Endothelial cell of umbilical vein (primary cell): ENCODE data around the gene PSMB9. TPM values are rescaled to one million over a fixed set of nuclear protein-coding genes. Genes with fewer than 3 reads are reported as not detected.

Experiments used
- BruUV-seq: library from RNA; stranded (reverse); fragments of 400-500 nt; replicated peaks from 2 replicates; lab custom pipeline; 2021; lab: Mats Ljungman, UMichigan
- CTCF ChIA-PET: fragments of 300-600, 350-600 bp; sonication (Branson Sonifier 250); formaldehyde crosslinking; loops from one replicate; lab custom pipeline; 2021; ENCODE audit warnings: antibody characterized with exemption, inconsistent platforms; lab: Charles Lee
- POLR2A ChIA-PET: fragments of 300-600, 350-600 bp; sonication (Branson Sonifier 250); formaldehyde crosslinking; loops from one replicate; lab custom pipeline; 2021; ENCODE audit warnings: antibody characterized with exemption, inconsistent platforms; lab: Charles Lee
- DNase-seq: peaks from one replicate; pipeline ENCODE4 v3.0.0-alpha.2; 2011; ENCODE audit warnings: low read depth, low spot score
- FAIRE-seq: peaks from 2 replicates; lab custom pipeline; 2011; peaks lifted over from hg19 to GRCh38; lab: Jason Lieb, UNC
- H2AFZ ChIP-seq: 2 replicates; pipeline ENCODE4 v1.6.0; 2012; ENCODE audit warnings: low read depth, low read length, control low read depth, inconsistent platforms
- H3K27ac ChIP-seq: 2 replicates; pipeline ENCODE4 v1.5.1; 2011; ENCODE audit warnings: low read depth, mild to moderate bottlenecking, control low read depth, low read length, moderate library complexity; ENCODE audit not compliant: insufficient read depth
- H3K27me3 ChIP-seq, 2 experiments: 2 replicates each; pipeline versions ENCODE4 v1.6.0 to v1.6.1; 2011; ENCODE audit warnings: low read length in 2 of 2, mixed read lengths in 1 of 2; ENCODE audit not compliant: control insufficient read depth in 2 of 2, insufficient read depth in 2 of 2
- H3K36me3 ChIP-seq, 2 experiments: 2 replicates in 1 of 2; 3 replicates in 1 of 2; pipeline ENCODE4 v1.5.1; 2011; ENCODE audit warnings: low read length in 2 of 2, mild to moderate bottlenecking in 1 of 2, moderate library complexity in 1 of 2; ENCODE audit not compliant: control insufficient read depth in 2 of 2, insufficient read depth in 2 of 2; ENCODE audit errors: extremely low read depth in 1 of 2
- H3K4me1 ChIP-seq: 3 replicates; pipeline ENCODE4 v1.5.1; 2011; ENCODE audit warnings: mild to moderate bottlenecking, low read length; ENCODE audit not compliant: control insufficient read depth, insufficient read depth; ENCODE audit errors: extremely low read depth
- H3K4me2 ChIP-seq: 2 replicates; pipeline ENCODE4 v1.6.1; 2011; ENCODE audit warnings: low read length, control low read depth, mixed read lengths; ENCODE audit not compliant: insufficient read depth
- H3K4me3 ChIP-seq, 3 experiments: fragments of 200-600 bp in 1 of 3; sonication (generic), shearing (Covaris generic) in 1 of 3; replicated peaks in 1 of 3; 2 replicates each; pipeline ENCODE4 v1.5.1; 2011 to 2016; ENCODE audit warnings: control low read depth in 3 of 3, low read length in 3 of 3, mild to moderate bottlenecking in 2 of 3, inconsistent platforms in 1 of 3, low read depth in 1 of 3, moderate library complexity in 1 of 3; ENCODE audit not compliant: insufficient read depth in 1 of 3
- H3K79me2 ChIP-seq: 2 replicates; pipeline ENCODE4 v1.6.0; 2012; ENCODE audit warnings: low read length, inconsistent platforms; ENCODE audit not compliant: control insufficient read depth, insufficient read depth
- H3K9ac ChIP-seq: replicated peaks from 2 replicates; pipeline ENCODE3; 2011; ENCODE audit warnings: low read length, control low read depth; ENCODE audit not compliant: insufficient read depth; ENCODE audit errors: extremely low read depth
- H3K9me1 ChIP-seq: replicated peaks from 3 replicates; pipeline ENCODE4 v1.6.0; 2011; ENCODE audit warnings: mild to moderate bottlenecking, low read length; ENCODE audit not compliant: control insufficient read depth, insufficient read depth; ENCODE audit errors: extremely low read depth
- H3K9me3 ChIP-seq: replicated peaks from 2 replicates; pipeline ENCODE4 v1.5.1; 2012; ENCODE audit warnings: low read length, inconsistent platforms; ENCODE audit not compliant: control insufficient read depth, insufficient read depth
- H4K20me1 ChIP-seq: replicated peaks from 2 replicates; pipeline ENCODE3; 2011; ENCODE audit warnings: mild to moderate bottlenecking, low read length; ENCODE audit not compliant: control insufficient read depth, insufficient read depth; ENCODE audit errors: extremely low read depth
- EZH2 ChIP-seq: IDR thresholded peaks from 2 replicates; pipeline ENCODE4 v1.6.1; 2012; ENCODE audit warnings: borderline replicate concordance, low read depth, mild to moderate bottlenecking, moderate library complexity, low read length, inconsistent platforms; ENCODE audit not compliant: severe bottlenecking
- FOS ChIP-seq: IDR thresholded peaks from 2 replicates; pipeline ENCODE4 v1.6.1; 2011; ENCODE audit warnings: mild to moderate bottlenecking, low read length, moderate library complexity, borderline replicate concordance; ENCODE audit not compliant: insufficient read depth
- GATA2 ChIP-seq: IDR thresholded peaks from 2 replicates; pipeline ENCODE4 v1.7.0; 2011; ENCODE audit warnings: low read depth, mild to moderate bottlenecking, moderate library complexity, mixed read lengths, low read length; ENCODE audit not compliant: insufficient read length, insufficient read depth
- JUN ChIP-seq: IDR thresholded peaks from 2 replicates; pipeline ENCODE4 v1.6.1; 2011; ENCODE audit warnings: borderline replicate concordance, low read depth; ENCODE audit not compliant: insufficient read length, insufficient read depth
- MYC ChIP-seq: IDR thresholded peaks from one replicate; pipeline ENCODE4 v1.6.1; 2011; ENCODE audit warnings: mild to moderate bottlenecking, low read depth, low read length
- POLR2A ChIP-seq: IDR thresholded peaks from 2 replicates; pipeline ENCODE4 v1.6.1; 2012; ENCODE audit warnings: low read depth, mild to moderate bottlenecking, control low read depth, low read length
- POLR2AphosphoS5 ChIP-seq: IDR thresholded peaks from 2 replicates; pipeline ENCODE4 v1.6.1; 2012; ENCODE audit warnings: low read depth, mild to moderate bottlenecking, control low read depth, low read length, moderate library complexity; ENCODE audit not compliant: insufficient read depth
- dilution Hi-C: fragments of 300-500 bp; cut with MboI; formaldehyde crosslinking; loops from one replicate; pipeline ENCODE4 v1.15.0; 2019; ENCODE audit warnings: low sequenced_read_pairs; ENCODE audit not compliant: extremely low pct_ligation_motif_present
- intact Hi-C: fragments of 100-400 bp; cut with micrococcal nuclease; formaldehyde crosslinking; loops from one replicate; pipeline ENCODE4 v1.10.0; 2022
- polyA plus RNA-seq, 4 experiments: library from polyadenylated mRNA; depleted of rRNA in 3 of 4; stranded (reverse) in 3 of 4; unstranded in 1 of 4; fragments of >200 nt; gene quantifications; 2 replicates each; pipeline versions ENCODE4 v1.2.1 to v1.2.3, GENCODE V29; 2011 to 2012; ENCODE audit warnings: missing spikeins in 1 of 4
- total RNA-seq: library from RNA; stranded (reverse); gene quantifications from 2 replicates; pipeline ENCODE4 v1.2.3, GENCODE V29; 2021
- TF ChIP-seq, protein P1 (sequence below), 2 donors: IDR thresholded peaks; 1 replicate in 1 of 2; 2 replicates in 1 of 2; pipeline ENCODE4 v1.5.1; 2011; ENCODE audit warnings: low read length in 2 of 2, mild to moderate bottlenecking in 2 of 2, moderate library complexity in 2 of 2, control low read depth in 1 of 2, inconsistent platforms in 1 of 2, low read depth in 1 of 2; ENCODE audit not compliant: insufficient read depth in 1 of 2; ENCODE audit errors: extremely low read depth in 1 of 2
- TF ChIP-seq, protein P2 (sequence below): IDR thresholded peaks from 2 replicates; pipeline ENCODE4 v1.6.1; 2011; ENCODE audit not compliant: insufficient read depth, insufficient read length

PSMB9 gene
- total and polyA plus RNA-seq, 2 donors (not counting 3 experiments of a cell fraction or from before 2014, with no cell fraction given), result 6.3 TPM

GRCh38 chr6:32830936-32831335 is 23.1 kb upstream of the PSMB9 start:
- no TSS peak for BruUV-seq
- no peak overlapping the region for H3K27ac ChIP-seq
- H3K27me3 ChIP-seq, result no peaks in the 10 kb centered on the region
- H3K4me1 ChIP-seq, result no peaks in the 10 kb centered on the region
- no peaks in the 10 kb centered on the region for H4K20me1 ChIP-seq
- H3K36me3 ChIP-seq, result peaks cover 5 to 10% of the 10 kb centered on the region in 2 experiments
- TF ChIP-seq JUN (no peak), POLR2AphosphoS5 (no peak), MYC (no peak), EZH2 (no peak), FOS (no peak), GATA2 (no peak), POLR2A (no peak)
- TF ChIP-seq, protein P1, sequence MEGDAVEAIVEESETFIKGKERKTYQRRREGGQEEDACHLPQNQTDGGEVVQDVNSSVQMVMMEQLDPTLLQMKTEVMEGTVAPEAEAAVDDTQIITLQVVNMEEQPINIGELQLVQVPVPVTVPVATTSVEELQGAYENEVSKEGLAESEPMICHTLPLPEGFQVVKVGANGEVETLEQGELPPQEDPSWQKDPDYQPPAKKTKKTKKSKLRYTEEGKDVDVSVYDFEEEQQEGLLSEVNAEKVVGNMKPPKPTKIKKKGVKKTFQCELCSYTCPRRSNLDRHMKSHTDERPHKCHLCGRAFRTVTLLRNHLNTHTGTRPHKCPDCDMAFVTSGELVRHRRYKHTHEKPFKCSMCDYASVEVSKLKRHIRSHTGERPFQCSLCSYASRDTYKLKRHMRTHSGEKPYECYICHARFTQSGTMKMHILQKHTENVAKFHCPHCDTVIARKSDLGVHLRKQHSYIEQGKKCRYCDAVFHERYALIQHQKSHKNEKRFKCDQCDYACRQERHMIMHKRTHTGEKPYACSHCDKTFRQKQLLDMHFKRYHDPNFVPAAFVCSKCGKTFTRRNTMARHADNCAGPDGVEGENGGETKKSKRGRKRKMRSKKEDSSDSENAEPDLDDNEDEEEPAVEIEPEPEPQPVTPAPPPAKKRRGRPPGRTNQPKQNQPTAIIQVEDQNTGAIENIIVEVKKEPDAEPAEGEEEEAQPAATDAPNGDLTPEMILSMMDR (IDR thresholded peaks at IDR 0.05; ENCODE audit: extremely low read depth in 1 of 2, insufficient read depth in 1 of 2, low read depth in 1 of 2, low read length in 2 of 2), result no peak
- TF ChIP-seq, protein P2, sequence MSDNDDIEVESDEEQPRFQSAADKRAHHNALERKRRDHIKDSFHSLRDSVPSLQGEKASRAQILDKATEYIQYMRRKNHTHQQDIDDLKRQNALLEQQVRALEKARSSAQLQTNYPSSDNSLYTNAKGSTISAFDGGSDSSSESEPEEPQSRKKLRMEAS, result no peak
- intact Hi-C loops, result no loop called here
- no peak overlapping the region for H2AFZ ChIP-seq
- FAIRE-seq (no peak), DNase-seq (no peak)
- H3K4me3 ChIP-seq, result no peak overlapping the region
- H3K79me2 ChIP-seq, result no peaks in the 10 kb centered on the region
- POLR2A ChIA-PET, result no interaction called here
- no peaks in the 10 kb centered on the region for H3K9me3 ChIP-seq
- no peak overlapping the region for H3K4me2 ChIP-seq
- H3K9me1 ChIP-seq, result no peaks in the 10 kb centered on the region
- dilution Hi-C loops, result no loop called here
- no peak overlapping the region for H3K9ac ChIP-seq
- CTCF ChIA-PET, result interaction anchor here (1.8 to 1.9 kb wide), 2 partner anchors 37 to 41 kb away, joined by 5 to 7 read pairs; no protein-coding TSS in a partner anchor
